Activated CD4-positive, CD25-positive, alpha-beta regulatory T cell treated with anti-CD3 and anti-CD28 coated beads, Interleukin-2, amount 50 U/mL, for 16 hours (primary cell): Measurements from ENCODE around the gene LZTS3.
"Not testable (repeated sequence)": the region's sequence is repeated elsewhere in the genome, so short reads cannot be mapped to it uniquely, and the experiment has no call there.

ENCODE experiments used
- DNase-seq: peaks from one replicate; pipeline ENCODE4 v3.0.0-alpha.2; 2020; ENCODE audit warnings: low read depth, low spot score

Gene LZTS3

DNA sequence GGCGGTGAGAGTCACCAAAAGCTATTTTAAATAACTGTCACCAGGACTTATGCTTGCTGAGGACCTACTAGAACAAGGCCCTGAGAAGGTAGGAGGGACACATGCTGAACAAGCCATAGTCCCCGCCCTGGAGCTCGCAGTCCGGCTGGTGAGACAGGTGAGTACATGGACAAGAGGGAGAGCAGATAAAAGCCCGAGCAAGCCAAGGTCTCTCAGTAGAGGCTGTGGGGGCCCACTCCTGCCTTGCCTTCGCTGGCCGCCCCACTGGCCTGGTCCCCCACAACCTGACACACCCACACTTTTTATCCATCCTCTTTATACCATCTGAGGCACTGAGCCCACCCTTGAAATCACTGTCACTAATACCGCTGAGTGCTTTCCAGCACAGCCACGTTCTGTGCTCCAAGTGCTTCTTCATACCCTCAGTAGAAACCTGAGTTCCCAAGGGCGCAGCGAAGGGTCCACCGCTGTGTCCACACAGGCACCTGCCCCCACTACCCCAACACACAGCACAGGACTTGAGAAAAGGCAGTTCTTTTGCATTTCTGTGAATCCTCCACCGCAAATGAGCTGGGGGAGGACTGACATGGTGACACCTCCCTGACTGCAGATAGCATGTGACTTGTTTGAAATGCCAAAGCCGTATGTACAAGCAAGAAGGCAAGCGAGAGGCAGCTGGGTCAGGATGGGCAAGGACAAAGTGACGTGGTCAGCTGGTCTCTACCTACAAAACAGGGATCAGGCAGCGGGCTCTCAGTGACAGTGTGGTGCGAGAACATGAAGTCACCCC is 19.1 kb upstream of the LZTS3 start:
- no peak for DNase-seq

DNA sequence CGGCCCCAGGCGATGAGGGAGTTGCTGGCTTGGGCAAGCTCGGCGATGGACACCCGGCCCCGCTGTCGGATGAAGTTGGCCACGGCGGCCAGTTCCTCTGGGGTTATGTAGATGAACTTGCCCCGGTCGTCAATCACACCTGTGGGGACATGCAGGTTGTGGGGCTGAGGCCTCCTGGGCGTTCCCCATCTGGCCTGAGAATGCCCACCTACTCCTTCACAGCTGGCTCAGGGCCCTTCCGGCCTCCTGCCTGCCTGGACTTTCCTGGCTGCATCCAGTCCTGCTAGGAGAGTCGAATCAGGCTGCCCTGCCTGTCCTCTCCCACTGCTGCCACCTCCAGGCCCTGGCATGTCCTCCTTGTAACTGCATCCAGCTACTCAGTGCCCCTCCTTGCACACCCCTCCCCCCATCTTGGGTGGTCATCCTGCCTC is 17.3 kb upstream of the LZTS3 start:
- DNase-seq: no peak

DNA sequence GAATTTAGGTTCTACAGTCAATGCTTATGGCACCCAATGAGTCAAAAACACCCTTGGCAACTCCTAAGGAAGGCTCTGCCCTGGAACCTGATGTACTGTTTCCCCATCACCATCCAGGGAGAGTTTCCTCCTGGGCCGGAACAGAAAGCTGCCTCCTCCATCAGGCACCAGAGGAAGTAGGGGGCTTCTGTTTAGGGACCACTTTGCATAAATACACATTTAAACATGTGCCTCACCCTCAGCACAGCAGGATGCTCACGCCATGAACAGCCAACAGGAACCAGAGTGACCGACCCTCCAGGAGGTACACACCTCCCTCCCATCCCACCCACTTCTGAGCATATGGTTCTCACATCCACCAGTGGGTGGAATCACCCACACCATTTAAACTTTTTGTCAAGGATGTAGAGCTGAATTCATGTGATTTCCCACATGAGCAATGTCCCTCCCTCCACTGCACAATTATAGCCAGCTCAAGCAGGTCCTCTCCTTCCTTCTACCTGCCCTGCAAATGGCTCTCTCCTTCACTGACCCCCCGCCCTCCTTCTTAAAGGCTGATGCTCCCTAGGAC is 16.3 kb upstream of the LZTS3 start:
- DNase-seq: no peak

DNA sequence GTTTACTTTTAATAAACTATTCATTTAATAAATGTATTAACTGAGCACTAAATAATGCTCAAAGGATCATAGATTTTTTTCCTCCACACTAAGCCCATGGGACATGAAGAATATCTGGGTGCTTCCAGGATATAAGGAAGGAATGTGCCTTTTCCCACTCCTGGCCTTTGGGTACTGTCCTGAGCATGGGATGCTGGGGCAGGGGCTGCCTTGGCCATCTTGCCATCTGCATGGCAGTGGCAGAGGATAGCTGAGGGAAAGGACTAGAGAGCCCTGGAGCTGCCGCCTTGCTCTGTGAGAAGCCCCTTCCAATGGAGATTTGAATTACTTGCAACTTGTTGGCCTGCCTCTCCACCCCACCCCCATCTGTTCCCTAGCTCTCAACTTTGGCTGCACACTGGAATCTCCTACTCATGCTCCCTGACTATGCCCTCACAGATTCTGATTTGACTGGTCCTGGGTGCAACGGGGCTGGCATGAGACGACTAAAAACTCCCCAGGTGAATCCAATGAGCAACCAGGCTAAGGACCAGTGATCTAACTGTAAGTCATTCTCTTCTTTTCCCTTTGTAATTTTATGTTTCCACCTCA is 15.6 kb upstream of the LZTS3 start:
- DNase-seq: no peak

DNA sequence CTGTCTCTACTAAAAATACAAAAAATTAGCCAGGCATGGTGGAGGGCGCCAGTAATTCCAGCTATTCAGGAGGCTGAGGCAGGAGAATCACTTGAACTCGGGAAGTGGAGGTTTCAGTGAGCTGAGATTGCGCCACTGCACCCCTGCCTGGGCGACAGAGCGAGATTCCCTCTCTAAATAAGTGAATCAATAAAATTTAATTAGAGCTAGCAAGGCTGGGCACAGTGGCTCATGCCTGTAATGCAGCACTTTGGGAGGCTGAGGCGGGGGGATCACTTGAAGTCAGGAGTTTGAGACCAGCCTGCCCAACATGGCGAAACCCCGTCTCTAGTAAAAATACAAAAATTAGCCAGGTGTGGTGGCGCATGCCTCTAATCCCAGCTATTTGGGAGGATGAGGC is 14.5 kb upstream of the LZTS3 start:
- DNase-seq: not testable (repeated sequence)

DNA sequence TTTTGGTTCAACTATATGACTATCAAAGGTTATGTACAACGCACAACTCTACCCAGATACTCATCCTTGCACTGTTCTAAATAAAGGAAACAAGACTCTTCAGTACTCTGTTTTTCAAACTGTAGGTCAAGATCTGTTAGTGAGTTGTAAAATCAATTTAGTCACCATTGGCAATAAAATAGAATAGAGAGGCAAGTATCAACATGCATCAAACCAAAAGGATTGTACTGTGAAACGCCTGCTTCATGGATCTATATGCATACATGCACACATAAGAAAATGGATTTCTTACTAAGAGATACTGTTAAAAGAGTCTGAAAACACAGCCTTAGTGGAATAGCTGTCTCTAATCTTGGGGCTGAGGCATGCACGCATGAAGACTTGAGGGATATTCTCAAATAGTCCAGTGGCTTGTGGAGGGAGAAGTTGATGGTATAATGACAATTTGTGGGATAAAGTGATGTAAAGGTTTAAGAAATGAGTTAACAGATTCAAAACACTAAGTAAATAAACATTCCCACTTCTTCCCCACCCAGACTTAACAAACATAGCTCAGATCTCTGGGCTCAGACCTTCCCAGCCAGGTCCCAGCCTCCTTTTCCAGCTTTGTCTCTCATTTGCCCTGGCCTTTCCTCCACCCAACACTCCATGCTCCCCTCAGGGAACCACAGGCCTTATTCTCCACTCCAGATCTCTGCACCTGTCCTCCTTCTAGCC is 10.7 kb upstream of the LZTS3 start:
- DNase-seq: no peak

DNA sequence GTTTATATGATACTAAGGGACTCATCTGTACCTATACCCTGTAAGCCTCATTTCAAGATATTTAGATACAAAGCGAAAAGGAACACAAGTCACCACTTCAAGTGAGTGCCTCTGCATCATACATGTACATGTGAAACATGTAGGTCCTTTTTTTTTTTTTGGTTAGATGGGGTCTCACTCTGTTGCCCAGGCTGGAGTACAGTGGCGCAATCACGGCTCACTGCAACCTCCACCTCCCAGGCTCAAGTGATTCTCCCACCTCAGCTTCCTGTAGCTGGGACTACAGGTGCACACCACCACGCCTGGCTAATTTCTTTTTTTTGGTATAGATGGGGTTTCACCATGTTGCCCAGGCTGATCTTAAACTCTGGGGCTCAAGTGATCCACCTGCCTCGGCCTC is 9.1 kb upstream of the LZTS3 start:
- not testable (repeated sequence) for DNase-seq

DNA sequence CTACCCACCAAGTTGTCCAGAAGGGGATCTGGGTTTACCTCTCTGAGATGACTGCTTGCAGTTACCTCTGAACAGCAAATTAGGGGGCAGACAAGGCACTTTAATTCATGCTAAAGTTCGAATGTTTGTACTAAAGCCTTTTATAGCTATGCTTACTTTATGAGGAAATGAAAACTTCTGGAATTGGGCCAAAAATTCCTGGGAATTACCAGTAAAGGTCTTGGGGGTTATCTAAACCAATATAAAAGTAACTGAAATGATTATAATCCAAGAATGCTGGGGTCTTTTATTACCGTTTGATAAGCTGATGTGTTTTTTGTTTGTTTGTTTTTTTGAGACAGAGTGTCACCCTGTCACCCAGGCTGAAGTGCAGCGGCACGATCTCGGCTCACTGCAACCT is 7.9 kb upstream of the LZTS3 start:
- no peak for DNase-seq

DNA sequence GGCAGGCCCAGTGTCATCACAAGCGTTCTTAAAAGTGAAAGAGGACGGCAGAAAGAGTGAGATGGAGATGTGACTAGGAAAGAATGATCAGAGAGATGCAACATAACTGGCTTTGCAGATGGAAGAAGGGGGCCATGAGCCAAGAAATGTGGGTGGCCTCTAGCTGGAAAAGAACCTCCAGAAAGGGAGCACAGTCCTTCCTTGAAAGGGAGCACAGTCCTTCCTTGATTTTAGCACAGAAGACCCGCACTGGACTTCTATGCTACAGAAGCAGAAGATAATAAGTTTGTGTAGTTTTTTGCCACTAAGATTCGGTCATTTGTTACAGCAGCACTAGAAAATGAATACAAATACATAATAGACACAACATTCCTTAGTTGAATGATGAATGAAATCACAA is 7.0 kb upstream of the LZTS3 start:
- no peak for DNase-seq

DNA sequence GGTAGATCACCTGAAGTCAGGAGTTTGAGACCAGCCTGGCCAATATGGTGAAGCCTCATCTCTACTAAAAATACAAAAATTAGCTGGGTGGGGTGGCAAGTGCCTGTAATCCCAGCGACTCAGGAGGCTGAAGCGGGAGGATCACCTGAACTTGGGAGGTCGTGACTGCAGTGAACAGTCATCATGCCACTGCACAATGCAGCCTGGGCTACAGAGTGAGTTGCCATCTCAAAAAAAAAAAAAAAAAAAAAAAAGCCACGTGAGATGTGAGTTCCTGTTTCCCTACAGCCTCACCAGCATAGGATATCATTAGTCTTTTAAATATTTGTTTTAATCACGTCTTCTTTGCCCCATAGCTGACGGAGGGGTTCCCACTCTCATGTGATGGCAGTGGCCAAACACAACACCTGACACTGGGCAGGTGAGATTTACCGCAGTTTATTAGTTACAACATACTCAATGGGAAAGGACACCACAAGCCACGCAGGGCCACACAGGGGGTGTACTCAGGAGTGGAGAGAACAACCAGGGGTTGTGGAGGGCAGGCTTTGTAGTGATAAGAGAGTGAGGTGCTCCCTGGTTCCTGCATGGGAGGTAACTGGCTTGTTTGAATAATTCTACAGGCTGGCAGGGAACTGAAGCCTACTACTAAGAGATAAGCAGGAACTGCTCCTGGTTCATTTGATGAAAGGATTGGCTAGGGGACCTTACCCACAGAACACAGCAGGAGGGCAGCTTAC is 4.6 kb upstream of the LZTS3 start:
- no peak for DNase-seq

DNA sequence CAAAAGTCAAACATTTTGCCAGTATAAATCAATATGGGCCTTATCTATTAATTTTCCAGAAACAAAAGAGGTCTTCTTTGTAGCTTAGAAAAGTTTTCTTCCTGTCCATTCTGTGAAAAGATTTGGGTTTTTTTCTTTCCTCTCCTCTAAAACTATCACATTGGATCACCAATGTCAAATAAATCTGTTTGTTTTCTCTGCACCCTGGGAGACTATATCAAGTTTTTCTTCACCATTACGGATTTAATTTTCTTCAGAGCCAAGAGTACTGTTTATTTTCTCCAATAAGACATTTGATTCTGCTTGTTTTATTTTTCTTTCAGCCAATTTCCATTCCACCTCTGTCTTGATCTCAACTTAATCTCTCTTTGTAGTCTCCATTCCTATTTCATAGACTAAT is 1.9 kb upstream of the LZTS3 start:
- DNase-seq: no peak

DNA sequence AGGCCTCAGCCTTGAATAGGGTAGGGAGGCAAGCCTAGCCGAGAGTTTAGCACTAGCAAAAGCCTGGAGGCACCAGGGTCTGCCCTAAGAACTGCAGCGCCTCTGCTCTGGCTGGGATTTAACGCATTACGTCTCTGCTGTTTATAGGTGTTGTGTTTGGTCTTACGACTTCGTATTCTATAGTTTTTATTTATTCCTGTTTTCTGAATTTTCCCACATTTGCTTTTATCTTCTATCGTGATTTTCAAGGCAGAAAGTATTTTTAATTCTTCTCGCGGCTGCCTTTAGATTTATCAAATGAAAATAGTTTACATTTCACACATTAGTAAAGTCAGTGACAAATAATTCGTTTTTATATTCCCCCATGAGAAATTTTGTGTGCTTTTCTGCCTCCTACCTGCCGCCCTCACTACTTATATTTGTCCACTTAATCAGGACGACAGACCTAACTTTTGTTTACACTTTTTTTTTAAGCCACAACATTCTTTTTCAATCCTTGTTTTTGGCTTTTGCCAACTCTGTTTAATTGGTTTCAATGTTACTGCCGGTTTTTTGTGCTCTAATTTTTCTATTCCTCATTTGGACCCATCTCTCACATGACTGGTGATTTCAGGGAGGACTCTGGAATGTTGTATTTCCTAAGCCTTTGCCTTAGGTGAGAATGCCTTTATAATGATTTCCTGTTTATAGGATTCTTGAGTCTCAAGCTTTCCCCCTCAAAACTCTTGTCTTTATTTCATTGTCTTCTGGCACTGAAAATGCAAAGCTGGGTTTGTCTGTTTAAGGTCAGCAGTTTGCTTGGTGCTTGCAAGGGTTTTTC is 1.3 kb upstream of the LZTS3 start:
- DNase-seq: no peak

DNA sequence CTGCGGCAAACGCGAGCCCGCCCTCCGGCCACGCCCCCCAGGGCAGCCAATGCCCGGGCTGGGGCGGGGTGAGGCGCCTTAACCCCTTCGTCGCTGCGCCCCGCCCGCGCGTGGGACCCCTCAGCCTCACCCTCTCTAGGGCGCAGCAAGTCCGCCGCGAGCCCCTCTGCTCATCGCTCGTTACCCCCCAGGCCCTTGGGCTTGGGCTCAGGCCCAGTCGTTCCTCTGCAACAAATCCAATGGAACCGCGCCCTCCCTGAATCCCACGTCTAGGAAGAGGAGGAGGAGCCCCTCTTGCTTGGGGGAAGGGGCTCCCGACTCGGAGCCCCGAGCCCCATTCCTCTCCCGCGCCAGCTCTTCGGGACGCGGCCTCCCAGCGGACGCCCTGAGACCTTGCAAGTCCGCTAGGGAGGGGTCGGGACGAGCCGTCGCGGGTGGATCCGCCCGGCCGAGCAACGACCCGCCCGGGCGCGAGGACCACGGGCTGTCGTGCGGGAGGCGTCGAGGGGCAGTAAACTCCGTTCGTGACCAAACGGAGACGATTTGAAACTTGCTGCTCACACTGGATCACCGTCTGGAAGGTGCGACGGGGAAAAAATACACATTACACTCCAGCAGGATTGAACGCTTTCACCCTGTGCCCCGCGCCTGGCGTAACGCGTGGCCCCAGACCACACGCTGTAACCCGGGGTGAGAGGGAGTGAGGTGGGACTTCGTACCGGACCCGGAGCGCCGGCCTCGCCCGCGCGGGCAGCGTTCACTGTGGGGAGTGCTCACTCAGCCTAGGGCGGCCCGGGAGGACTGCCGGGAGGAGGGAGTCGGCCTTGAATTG is 477 bp upstream of the LZTS3 start:
- peak; percentile 74 for DNase-seq

DNA sequence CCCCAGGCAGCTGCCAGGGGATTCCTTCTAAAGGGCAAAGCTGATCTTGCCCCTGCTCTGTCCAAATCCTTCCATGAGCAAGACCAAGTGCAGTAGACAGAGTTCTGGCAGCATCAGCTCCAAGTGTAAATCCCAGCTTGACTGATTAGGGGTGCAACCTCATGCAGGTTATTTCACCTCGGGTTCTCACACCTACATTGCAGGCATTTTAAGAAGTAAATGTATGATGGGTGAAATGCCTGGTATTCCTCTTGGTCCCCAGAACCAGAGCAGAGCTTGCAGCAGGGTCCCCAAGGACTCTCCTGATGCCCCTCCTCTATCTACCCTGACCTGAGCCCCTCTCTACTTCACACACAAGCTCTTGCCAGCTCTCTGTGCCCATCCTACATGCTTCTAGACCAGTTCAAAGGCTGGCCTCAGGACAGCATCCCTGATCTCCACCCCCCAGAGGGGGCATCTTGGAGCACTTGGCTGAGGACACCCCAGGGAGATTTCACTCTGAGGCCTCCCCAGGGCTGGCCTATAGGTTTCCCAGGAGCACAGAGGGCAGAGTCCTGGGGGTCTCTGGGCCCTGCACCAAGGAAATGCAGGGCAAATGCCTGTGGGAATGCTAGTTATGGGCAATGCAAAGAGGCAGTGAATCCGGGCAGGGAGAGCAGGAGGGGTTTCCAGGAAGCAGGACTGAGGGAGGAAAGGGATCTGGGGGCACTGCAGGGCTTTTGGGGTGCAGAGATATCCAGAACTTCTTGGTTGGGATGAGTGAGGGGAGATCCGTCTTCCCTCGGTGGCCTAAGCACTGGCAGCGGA is 1.0 kb downstream of the LZTS3 start:
- no peak for DNase-seq

DNA sequence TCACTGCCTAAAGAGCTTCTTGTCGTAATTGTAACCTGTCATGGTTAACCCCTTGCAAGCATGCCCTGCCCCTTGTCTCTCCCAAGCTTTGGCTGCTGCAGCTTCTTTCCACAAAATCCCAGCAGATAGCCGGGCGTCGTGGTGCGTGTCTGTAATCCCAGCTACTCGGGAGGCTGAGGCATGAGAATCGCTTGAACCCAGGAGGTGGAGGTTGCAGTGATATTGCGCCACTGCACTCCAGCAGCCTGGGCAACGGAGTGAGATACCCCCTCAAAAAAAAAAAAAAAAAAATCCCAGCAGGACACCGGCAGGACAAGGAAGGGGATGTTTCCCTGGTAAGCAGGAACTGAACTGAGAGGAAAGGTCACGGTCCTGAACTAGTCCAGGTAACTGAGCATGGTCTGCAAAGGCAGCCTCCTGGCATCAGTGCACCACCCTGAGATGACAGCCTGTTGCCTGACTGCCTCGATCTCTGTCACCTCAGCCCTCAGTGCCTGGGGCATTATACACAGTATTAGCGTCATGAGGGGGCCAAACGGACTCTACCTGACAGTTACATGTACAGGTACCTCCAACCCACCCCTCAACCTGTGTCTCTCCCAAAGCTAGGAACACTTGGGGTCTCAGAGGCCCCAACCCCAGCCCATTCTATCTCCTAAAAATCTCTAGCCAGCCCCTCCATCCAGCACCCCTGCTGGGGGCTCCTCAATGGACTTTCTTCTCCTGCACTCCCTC is 1.8 kb downstream of the LZTS3 start:
- no peak for DNase-seq

DNA sequence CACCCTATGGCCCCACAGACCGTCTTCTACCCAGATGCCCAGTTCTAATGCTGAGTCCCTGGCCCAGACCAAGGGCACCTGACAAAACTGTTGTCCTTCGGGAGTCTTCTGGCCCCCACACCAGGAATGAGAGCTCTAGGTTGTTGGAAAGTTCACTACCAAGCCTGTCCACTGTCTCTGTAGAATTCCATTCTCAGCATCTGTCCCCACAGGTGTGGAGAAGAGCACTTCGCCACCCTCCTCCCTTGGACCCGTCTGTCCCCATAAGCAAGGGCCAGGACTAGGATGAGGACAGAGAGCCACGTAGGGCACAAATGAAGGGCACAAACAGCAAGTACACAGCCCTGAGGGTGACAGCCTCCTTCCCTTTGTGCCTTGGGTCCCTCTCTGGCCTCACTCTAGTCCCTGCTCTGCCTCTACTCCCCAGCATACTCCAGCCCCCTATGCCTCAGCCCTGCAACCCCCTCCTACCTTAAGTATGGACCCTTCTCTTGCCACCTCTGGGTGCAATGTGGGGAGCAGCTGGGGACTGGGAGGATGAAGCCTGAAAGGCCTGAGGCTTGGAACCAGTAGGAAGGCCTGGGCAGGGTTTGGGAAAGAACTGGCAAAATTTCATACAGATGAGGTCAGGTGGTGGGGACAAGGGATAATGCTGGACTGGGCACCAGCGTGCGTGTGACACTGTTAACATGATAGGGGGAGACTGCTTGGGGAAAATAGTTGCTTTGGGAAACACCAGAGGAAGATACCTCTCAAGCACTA is 4.3 kb downstream of the LZTS3 start:
- DNase-seq: no peak

DNA sequence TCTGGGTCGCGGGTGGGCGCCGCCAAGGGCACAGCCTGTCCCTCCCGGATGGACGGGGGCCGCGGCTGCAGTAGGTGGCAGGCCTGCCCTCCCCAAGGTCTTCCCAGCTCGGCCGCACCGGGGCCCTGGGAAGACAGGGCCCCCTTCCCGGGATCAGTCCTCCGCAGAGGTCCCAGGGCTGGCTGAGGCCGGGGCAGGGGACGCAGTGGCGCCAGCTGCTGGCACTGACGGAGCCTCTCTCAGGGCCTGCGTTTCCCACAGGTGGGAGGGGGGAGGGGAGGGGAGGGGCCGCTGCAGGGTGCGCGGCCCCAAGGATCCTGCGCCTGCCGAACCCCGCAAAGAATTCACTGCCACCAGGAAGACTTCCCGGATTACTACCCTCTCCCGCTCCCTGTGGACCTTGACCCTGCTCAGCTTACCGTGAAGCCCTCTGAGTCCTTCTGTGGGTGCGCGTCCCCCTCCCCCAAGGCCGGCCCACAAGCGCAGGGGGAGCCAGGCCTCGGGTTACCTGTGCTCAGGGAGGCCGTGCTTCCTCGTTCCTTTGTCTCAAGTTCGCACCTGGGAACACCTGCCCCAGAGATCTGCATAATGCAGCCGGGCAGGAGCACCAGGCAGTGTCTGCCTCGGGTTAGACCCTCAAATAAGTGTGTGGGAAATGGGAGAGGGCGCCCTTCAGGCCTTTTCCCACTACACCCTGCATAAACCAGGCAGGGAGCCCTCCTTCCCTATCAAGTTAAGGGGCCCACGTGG is 5.1 kb downstream of the LZTS3 start:
- DNase-seq: no peak
